Neural progenitor cell (in vitro differentiated cells): Measurements from ENCODE around the gene LMBR1. TPM values are rescaled to one million over a fixed set of nuclear protein-coding genes. Genes with fewer than 3 reads are reported as not detected.

Source experiments
- DNase-seq: peaks from one replicate; pipeline ENCODE4 v3.0.0-alpha.2; 2016; ENCODE audit warnings: low spot score
- H2AFZ ChIP-seq: fragments of 200-600 bp; sonication (generic); replicated peaks from 2 replicates; pipeline ENCODE4 v1.6.1; 2016; ENCODE audit warnings: antibody characterized with exemption
- H3F3A ChIP-seq: fragments of 200-600 bp; sonication (generic); 2 replicates; pipeline ENCODE4 v1.6.1; 2016; ENCODE audit warnings: antibody characterized with exemption, low read depth
- H3K27ac ChIP-seq: fragments of 200-600 bp; sonication (generic); 2 replicates; pipeline ENCODE4 v1.5.1; 2016; ENCODE audit warnings: mild to moderate bottlenecking
- H3K27me3 ChIP-seq: fragments of 200-600 bp; sonication (generic); 2 replicates; pipeline ENCODE4 v1.6.1; 2016; ENCODE audit warnings: mild to moderate bottlenecking, moderate library complexity
- H3K36me3 ChIP-seq: fragments of 200-600 bp; sonication (generic); 2 replicates; pipeline ENCODE4 v1.5.1; 2016
- H3K4me1 ChIP-seq: fragments of 200-600 bp; sonication (generic); 2 replicates; pipeline ENCODE4 v1.6.1; 2016; ENCODE audit warnings: mixed run types
- H3K4me2 ChIP-seq: fragments of 200-600 bp; sonication (generic); 2 replicates; pipeline ENCODE4 v1.6.1; 2016
- H3K4me3 ChIP-seq: fragments of 200-600 bp; sonication (generic); 2 replicates; pipeline ENCODE4 v1.5.1; 2016
- H3K79me2 ChIP-seq: fragments of 200-600 bp; sonication (generic); 2 replicates; pipeline ENCODE4 v1.6.1; 2016; ENCODE audit warnings: low read depth
- H3K9ac ChIP-seq: fragments of 200-600 bp; sonication (generic); 2 replicates; pipeline ENCODE4 v1.6.1; 2016
- H3K9me3 ChIP-seq: fragments of 200-600 bp; sonication (generic); 2 replicates; pipeline ENCODE4 v1.5.1; 2016; ENCODE audit warnings: low read depth
- H4K20me1 ChIP-seq: fragments of 200-600 bp; sonication (generic); 2 replicates; pipeline ENCODE4 v1.6.1; 2016; ENCODE audit warnings: low read depth
- H3K27ac Mint-ChIP-seq: 3 replicates; pipeline ENCODE4 v1.8.0; 2021; ENCODE audit warnings: mixed read lengths
- H3K27me3 Mint-ChIP-seq: 2 replicates; pipeline ENCODE4 v1.8.0; 2022; ENCODE audit warnings: low read depth, mild to moderate bottlenecking, inconsistent platforms, moderate library complexity, mixed read lengths; ENCODE audit not compliant: insufficient read depth
- H3K36me3 Mint-ChIP-seq: 3 replicates; pipeline ENCODE4 v1.8.0; 2021; ENCODE audit warnings: mixed read lengths
- H3K4me1 Mint-ChIP-seq: 3 replicates; pipeline ENCODE4 v1.8.0; 2021; ENCODE audit warnings: mixed read lengths
- H3K4me3 Mint-ChIP-seq: 3 replicates; pipeline ENCODE4 v1.8.0; 2021; ENCODE audit warnings: mild to moderate bottlenecking, moderate library complexity, mixed read lengths
- H3K9me3 Mint-ChIP-seq: 3 replicates; pipeline ENCODE4 v1.8.0; 2020; ENCODE audit warnings: mixed read lengths
- CTCF ChIP-seq: fragments of 200-600 bp; sonication (generic); IDR thresholded peaks from 2 replicates; pipeline ENCODE4 v1.5.1; 2017; ENCODE audit warnings: antibody characterized with exemption, mild to moderate bottlenecking
- EZH2 ChIP-seq: fragments of 200-600 bp; sonication (generic); IDR thresholded peaks from 2 replicates; pipeline ENCODE4 v1.6.1; 2017; ENCODE audit warnings: antibody characterized with exemption, mild to moderate bottlenecking, moderate library complexity
- EZH2phosphoT487 ChIP-seq: fragments of 200-600 bp; sonication (generic); IDR thresholded peaks from 2 replicates; pipeline ENCODE4 v1.6.1; 2017; ENCODE audit warnings: antibody characterized with exemption
- total RNA-seq: library from RNA; depleted of rRNA; stranded (reverse); fragments of >200 nt; gene quantifications from 2 replicates; pipeline ENCODE4 v1.2.3, GENCODE V29; 2015; ENCODE audit warnings: low replicate concordance

LMBR1 gene
- total RNA-seq, 1 donor from 2014 or later, result 58.1 TPM

- no peak overlapping the region for H3K9ac ChIP-seq
- Mint-ChIP-seq H3K4me1 (peaks cover 2% of the 10 kb centered on the region), H3K27ac (no peak overlapping the region)
Measured at GRCh38 chr7:156661637-156662036, 231.3 kb downstream of the LMBR1 start.

GRCh38 chr7:156659961-156660360 is 233.0 kb downstream of the LMBR1 start:
- H3K9ac ChIP-seq, result no peak overlapping the region
- H3K4me1 ChIP-seq, result peaks cover 32% of the 10 kb centered on the region
- no peak overlapping the region for H3K4me3 Mint-ChIP-seq
- H3K4me1 Mint-ChIP-seq, result no peaks in the 10 kb centered on the region
- H3F3A ChIP-seq, result peaks cover 15% of the 10 kb centered on the region
- H3K4me3 ChIP-seq, result no peak overlapping the region
- no peaks in the 10 kb centered on the region for H3K27me3 ChIP-seq
- H3K9me3 Mint-ChIP-seq, result no peaks in the 10 kb centered on the region
- no peak overlapping the region for H2AFZ ChIP-seq
- H3K4me2 ChIP-seq, result no peak overlapping the region
- no peak for DNase-seq
- H3K27ac Mint-ChIP-seq, result no peak overlapping the region
- H3K27ac ChIP-seq, result no peak overlapping the region
- H3K36me3 ChIP-seq, result no peaks in the 10 kb centered on the region
- no peaks in the 10 kb centered on the region for H3K36me3 Mint-ChIP-seq
- TF ChIP-seq EZH2 (no peak), EZH2phosphoT487 (no peak), CTCF (no peak)
- no peaks in the 10 kb centered on the region for H4K20me1 ChIP-seq
- H3K9me3 ChIP-seq, result no peaks in the 10 kb centered on the region
- no peaks in the 10 kb centered on the region for H3K79me2 ChIP-seq
- H3K27me3 Mint-ChIP-seq, result no peaks in the 10 kb centered on the region

More at GRCh38 chr7:156661637-156662036, 231.3 kb downstream of the LMBR1 start:
- peaks cover 32% of the 10 kb centered on the region for H3K4me1 ChIP-seq
- DNase-seq, result no peak
- no peak overlapping the region for H3K27ac ChIP-seq
- H3K79me2 ChIP-seq, result no peaks in the 10 kb centered on the region
- no peaks in the 10 kb centered on the region for H3K36me3 ChIP-seq
- no peaks in the 10 kb centered on the region for H3K36me3 Mint-ChIP-seq
- H3K9me3 Mint-ChIP-seq, result no peaks in the 10 kb centered on the region
- H2AFZ ChIP-seq, result no peak overlapping the region
- H3K4me3 ChIP-seq, result no peak overlapping the region
- H4K20me1 ChIP-seq, result no peaks in the 10 kb centered on the region
- no peaks in the 10 kb centered on the region for H3K27me3 Mint-ChIP-seq
- peaks cover 11% of the 10 kb centered on the region for H3F3A ChIP-seq
- no peak overlapping the region for H3K4me3 Mint-ChIP-seq
- no peak overlapping the region for H3K4me2 ChIP-seq
- no peaks in the 10 kb centered on the region for H3K27me3 ChIP-seq
- no peaks in the 10 kb centered on the region for H3K9me3 ChIP-seq
- no peak for TF ChIP-seq CTCF
- TF ChIP-seq EZH2, result no peak

GRCh38 chr7:156659203-156659602 is 233.8 kb downstream of the LMBR1 start:
- H3K4me1 ChIP-seq, result peaks cover 32% of the 10 kb centered on the region
- no peaks in the 10 kb centered on the region for H3K27me3 ChIP-seq
- no peak overlapping the region for H3K27ac Mint-ChIP-seq
- TF ChIP-seq EZH2 (no peak), EZH2phosphoT487 (no peak), CTCF (no peak)
- H3K27me3 Mint-ChIP-seq, result no peaks in the 10 kb centered on the region
- no peaks in the 10 kb centered on the region for H3K79me2 ChIP-seq
- H3K4me2 ChIP-seq, result no peak overlapping the region
- no peaks in the 10 kb centered on the region for H3K9me3 Mint-ChIP-seq
- DNase-seq, result no peak
- H3K9ac ChIP-seq, result no peak overlapping the region
- H2AFZ ChIP-seq, result no peak overlapping the region
- H4K20me1 ChIP-seq, result no peaks in the 10 kb centered on the region
- no peaks in the 10 kb centered on the region for H3K4me1 Mint-ChIP-seq
- H3F3A ChIP-seq, result peaks cover 21% of the 10 kb centered on the region
- H3K9me3 ChIP-seq, result no peaks in the 10 kb centered on the region
- H3K4me3 Mint-ChIP-seq, result no peak overlapping the region
- H3K36me3 Mint-ChIP-seq, result no peaks in the 10 kb centered on the region
- no peak overlapping the region for H3K4me3 ChIP-seq
- H3K27ac ChIP-seq, result no peak overlapping the region
- H3K36me3 ChIP-seq, result no peaks in the 10 kb centered on the region
